GM19043 (cell line): ENCODE results near the gene PRSS23.

Experiments used
- ATAC-seq: cut with Tn5 transposase; IDR thresholded peaks from one replicate; pipeline ENCODE4 v1.9.1; 2021; ENCODE audit warnings: low read depth; ENCODE audit not compliant: unreplicated experiment

Gene PRSS23

DNA sequence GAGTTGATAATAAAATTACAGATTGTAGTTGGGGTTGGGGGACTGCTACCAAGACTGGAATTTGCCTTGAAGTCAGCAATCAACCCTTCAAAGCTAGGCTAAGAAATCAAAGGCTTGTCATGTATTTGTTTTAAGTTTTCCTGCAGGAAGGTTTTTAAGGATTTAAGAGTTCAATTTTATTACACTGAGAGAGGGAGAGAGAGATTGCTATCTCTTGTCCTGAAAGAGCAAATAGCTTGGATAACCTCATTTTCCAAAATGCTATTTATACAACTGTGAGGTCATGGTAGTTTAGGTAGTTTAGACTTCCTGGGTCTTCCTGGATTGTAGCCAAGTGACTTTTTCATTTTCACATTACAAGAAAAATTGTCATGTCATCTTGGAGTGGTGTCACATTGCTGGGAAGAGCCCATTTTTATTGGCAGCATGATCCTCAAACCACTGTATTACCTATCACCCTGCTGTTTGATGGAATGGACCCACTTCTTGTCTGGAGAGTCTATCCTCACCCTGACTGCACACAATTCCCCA is 10.1 kb upstream of the PRSS23 start:
- ATAC-seq: no peak

DNA sequence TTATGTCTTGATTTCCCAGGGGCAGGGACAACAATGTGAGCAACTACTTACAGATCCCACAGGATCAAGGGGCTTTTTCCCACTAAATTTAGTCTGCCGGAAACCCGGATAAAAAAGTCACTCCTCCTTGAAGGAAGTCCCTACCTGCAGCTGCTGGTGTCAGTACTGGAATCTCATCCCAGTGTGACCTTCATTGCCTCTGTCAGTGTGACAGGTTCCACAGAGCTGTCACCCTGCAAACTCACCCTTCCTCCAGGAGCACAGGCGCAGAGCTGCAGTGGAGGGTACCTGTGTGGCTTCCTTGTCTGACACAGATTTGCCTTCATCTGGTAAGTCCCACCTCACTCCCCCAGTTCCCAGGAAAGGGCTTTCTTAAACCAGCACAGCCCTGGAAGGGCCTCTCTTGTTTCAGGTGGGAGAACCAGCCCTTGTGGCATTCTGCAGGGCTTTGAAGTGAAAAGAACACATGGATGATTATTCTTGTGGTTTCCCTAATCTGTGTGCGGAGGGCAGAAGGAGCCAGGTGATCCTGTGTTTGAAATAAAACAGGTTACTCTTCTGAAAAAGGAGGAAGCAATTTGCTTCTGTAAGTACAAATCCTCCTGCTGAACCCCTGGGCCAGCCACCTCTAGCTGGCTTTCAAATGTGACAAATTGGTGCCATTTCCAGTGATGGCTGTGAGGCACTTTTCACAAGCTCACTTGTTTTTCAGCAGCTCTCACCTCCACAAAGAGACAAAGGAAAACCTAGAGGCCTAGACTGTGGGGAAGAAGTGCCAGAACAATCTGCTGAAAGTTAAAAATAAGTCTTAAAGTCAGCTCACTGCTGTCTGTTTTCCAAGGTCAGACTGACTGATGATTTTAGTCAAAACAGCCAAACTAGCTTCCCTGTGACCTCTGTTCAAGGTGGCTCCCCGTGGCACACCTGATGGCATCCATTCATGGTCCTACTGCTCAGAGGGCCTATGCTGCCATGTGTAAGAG is 9.2 kb upstream of the PRSS23 start:
- no peak for ATAC-seq

DNA sequence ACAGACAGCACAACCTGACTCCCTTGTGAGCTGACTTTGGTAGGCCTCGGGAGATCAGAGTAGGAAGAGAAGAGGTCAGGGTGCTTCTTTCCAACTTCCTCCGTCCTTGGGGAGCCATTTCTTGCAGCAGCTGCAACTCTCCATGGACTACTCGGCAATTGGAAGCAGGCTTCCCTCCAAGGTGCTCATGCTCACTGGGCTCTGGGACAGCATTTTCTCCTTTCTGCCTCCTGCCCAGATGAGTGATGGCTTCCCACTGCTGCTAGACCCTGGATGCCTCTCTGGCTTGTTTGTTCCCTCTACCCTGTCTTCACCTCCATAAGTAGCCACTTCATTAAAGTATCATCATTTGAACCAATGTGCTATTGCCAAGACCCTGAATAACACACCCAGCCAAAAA is 8.2 kb upstream of the PRSS23 start:
- ATAC-seq: no peak

DNA sequence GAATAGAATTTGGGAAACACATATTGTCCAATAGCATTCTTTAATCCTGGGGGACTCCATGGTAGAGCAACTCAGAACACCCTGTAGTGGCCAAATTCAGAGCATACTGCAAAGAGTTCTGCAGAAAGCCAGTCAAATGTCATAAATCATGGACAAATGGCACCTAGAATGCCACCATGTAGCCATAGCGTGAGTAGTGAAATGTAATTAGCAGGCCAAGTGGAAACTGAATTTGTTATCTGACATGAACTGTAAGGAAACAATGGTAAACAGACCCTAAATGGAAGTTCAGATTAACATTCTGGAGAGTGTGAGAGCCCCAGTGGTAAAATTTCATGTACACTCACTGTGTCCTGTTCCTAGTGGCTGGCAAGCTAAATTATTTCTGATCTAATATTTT is 7.0 kb upstream of the PRSS23 start:
- no peak for ATAC-seq

DNA sequence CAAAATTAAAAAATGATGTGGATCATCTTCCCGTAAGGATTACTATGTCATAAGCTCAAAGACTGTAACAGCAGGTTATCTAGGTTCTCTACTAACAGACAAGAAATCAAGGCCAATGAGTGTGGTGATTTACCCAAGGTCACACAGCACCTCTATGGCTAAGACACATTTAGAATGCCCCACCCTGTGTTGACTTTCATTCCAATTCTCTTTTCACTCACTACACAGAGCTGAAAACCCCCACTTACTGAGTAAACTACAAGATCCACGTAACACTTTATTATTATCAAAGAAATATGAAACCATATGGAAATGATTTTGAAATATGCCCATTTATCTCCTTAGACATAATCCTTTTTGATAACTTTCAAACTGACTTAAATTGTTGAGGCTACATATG is 4.8 kb upstream of the PRSS23 start:
- ATAC-seq: no peak

DNA sequence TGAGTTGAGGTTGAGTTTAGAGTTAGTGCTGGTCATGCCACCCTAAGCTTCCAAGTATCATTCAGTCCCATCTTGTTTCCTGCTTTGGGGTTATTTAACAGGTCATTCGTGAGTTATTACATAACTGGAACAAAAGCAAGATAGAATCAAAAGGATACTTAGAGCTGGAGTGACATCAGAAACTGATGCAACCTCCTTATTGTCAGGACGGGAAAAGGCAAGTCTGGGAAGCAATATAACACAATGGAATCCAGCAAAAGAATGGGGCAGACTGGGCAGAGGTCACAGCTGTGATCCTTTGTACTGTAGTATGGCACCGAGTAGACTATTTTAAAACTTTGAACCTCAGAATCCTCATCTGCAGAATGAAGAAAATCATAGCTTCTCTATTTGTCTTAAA is 4.4 kb upstream of the PRSS23 start:
- ATAC-seq: no peak

DNA sequence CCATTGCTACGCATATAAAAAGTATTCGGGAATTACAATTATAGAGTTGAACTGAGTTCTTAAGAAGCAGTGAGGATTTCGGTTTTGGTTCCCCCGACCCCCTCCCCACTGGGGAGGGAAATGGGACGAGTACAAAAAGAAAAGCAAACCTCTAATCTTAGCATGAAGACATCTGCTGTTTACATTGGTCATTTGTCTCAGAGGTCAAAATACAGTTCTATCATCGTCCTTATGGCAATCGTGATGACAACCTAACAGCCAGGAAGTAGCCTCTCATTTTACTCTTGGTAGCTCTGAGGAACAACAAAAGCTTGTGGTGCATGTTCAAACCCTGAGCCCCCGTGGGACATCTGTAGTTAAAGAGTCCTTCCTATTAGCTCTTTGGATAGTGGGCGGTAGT is 3.2 kb upstream of the PRSS23 start:
- ATAC-seq: no peak

DNA sequence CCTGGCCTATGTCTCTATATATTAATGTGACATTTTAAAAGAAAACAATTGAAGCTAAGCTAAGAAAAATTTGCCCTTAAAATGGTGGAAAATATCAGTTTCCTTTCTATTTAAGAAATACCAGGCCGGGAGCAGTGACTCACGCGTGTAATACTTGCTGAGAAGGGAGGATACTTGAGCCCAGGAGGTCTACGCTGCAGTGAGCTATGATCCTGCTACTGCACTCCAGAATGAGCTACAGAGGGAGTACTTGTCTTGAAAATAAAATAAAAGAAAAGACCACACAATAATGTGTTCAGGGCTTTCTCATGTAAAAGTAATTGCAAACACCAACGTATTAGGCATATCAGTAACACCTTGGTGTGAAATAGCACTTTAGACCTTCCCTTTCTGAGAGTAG is 1.4 kb upstream of the PRSS23 start:
- ATAC-seq: no peak

DNA sequence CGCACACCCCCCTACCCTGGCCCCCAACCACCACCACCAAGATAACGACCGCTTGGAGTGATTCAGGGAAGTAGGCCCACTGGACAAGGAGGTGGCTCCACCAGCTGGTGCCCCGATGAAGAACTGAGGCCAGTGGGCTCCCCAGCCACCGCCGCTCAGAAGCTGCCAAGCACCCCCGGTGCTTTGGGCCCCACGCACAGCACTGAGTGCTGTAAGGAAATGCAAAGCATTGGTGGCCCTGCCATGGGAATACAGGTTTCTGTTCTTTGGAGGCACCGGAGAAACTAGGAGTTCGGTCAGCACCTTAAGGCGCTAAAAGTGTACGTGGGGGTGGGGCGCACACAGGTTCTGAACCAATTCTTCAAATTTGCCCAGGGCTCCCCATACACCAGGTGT is 664 bp upstream of the PRSS23 start:
- no peak for ATAC-seq

DNA sequence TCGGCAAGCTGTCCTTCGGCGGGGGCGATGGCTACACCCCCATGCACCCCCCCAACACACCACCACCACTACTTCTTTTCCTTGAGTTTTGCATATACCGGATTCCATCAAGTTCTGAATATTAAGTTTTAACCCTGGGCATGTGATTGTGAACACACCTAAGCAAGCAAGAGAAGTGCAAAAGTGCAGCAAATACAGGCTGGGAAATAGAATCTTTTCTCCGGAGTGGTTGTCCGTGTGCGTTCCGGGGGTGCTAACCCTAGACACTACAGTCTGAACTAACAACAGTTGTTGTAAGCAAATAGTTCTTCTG is 574 bp downstream of the PRSS23 start:
- no peak for ATAC-seq

DNA sequence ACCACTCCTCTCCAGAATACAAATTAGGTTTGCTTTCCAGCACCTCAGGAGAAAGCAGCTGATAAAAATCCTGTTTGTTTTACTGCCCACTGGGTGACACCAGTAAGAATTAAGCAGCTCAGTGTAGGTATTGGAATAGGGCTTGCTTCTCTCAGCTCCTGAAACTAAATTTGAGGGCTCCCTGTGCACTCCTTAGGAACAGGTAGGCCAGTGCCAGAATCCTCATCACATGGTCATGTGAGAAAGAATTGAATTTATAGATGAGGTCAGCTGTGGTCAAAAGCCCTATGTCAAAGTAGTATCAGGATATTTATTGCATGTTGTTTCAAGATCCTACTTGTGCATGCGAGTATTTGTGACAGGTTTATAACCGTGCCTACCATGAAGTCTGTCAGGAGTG is 1.0 kb downstream of the PRSS23 start:
- no peak for ATAC-seq

DNA sequence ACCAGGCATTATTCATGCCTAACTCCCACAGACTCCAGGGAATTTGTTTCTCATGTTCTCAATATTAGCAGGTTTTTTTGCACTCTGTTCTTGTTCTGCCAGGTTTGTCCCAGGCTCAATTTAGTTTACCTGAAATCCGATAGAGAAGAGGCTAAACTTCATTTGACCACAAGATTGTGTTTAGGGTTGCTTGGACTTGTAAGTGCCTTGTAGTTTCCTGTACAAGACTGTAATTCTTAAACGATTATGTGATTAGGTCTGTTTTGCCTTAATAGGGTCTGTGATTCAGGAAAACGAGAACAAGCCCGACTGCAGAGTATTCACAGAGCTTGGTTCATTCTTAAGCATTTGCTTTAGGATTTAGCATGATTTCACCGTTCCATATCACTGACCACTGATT is 1.8 kb downstream of the PRSS23 start:
- ATAC-seq: no peak

DNA sequence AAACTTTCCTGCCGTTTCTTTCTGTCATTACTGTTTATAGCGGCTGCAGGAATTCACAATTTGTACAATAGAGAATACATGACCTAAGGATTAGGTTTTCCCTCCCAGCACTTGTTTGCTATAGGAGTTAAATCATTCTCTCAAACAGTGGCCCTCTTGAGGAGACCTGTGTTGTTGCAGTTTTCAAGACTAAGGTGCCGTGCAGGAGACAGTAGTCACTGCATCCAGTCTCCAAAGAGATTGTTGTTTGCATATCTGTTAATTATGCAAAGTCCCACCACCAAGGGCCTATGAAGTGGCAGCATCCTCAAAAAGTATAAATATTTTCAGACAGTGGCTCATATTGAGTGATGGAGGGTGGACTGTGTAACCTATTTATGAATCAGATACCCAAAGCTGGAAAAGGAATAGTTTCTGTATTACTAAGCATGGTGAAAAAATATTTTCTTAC is 2.3 kb downstream of the PRSS23 start:
- ATAC-seq: no peak

DNA sequence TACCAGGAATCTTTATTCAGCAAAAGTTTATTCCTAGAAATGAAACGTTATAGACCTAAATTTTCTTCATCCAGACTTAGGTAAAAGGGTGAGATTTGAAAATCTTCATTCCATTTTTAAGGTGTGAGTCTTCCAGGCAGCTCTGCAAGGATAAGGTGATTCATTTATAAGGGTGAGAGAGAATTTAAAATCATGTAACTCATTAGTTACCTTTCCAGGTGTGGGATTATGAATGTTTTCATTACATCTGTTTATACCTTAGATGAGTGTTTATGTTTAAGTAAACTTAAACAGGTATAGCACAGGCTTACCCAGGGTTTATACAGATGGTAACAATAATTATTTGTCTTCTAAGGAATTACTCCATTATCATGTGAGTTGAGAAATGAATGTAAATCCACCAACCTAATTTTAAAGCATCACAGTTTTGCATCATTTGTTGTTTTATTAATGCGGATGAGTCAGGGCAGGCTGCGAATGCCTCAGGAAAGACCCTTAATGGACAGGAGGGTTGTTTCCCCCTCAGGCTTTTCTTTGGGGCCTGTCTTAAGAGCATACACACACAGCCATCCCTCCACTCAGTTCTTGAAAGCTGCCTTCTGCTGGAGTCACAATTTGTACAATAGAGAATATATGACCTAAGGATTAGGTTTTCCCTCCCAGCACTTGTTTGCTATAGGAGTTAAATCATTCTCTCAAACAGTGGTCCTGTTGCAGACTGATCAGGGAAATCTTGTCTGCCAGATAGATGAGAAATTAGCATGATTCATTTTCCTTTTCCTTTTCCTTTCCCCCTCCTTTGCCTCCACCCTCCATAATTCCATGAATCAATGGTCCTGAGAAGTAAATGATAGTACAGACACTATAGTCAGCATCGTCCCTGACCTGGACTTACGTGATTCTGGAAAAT is 3.0 kb downstream of the PRSS23 start:
- ATAC-seq: no peak

DNA sequence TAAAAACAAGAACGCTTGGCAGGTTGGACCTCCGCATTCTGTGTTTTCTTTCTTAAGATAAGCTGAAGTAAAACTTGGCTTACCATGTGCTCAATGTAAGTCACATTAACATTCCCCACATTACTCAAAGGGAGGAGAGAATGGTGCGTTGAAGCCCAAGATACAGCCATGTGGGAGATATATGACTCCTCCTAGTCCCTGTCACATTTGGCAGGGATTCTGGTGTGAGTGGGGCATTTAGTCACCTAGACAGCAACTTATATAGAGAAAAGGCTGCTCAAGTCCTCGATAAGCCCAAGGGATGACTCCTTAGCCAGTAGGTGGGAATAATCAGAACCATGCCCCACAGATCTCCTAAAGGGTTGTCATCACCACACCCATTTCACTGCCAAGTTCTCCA is 4.6 kb downstream of the PRSS23 start:
- no peak for ATAC-seq

DNA sequence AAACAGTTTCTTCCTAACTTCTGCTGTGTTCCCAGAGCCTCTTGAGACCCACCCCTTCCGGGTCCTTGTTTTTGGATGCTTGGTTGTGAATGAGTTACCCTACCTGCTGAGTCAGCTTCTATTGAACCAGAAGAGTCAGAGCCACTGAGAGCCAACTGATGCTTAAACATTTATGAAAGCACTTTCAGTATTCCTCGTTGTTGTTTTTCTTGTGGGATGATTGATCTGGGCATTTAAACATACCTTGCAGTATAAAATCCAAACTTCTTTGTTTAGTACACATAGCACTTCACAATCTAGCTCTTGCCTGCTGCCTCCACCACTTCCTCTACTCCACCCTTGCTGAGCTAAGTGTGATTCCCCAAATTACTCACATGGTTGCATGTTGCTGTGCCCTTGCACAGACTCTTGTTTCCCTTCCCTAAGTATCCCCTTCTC is 5.5 kb downstream of the PRSS23 start:
- no peak for ATAC-seq

DNA sequence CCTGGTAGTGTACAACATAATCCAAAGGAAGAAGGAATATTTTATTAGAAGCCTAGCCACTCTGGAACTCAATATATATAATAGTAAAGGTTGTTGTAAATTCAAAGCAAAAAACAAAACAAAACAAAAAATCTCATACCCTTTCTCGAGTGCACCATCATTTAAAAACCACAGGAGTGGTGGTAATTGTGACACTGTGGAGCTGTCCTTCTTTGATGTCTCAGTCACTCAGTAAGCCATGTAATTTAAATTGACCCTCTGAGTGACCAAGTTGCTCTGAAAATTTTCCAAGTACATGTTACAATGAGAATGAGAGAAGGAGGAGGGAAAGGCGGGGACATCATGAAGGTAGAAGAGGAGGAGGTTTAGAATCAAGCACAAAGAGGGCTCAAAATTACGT is 6.6 kb downstream of the PRSS23 start:
- ATAC-seq: no peak

DNA sequence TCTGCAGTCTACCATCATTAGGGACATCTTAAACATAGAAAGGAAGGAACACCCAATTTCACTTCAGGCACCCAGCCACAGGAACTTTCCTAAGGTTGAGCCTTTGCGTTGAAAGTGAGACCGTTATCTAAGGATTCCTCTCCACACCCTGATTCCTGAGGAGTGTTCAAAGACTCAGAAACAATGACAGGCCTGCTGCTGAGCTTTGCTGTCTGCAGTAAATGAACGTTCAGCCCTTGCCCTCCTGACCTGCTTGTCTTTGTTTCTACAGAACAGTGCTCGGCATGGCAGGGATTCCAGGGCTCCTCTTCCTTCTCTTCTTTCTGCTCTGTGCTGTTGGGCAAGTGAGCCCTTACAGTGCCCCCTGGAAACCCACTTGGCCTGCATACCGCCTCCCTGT is 7.0 kb downstream of the PRSS23 start:
- no peak for ATAC-seq

DNA sequence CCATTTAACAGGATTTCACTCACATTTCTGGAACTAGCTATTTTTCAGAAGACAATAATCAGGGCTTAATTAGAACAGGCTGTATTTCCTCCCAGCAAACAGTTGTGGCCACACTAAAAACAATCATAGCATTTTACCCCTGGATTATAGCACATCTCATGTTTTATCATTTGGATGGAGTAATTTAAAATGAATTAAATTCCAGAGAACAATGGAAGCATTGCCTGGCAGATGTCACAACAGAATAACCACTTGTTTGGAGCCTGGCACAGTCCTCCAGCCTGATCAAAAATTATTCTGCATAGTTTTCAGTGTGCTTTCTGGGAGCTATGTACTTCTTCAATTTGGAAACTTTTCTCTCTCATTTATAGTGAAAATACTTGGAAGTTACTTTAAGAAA is 9.2 kb downstream of the PRSS23 start:
- ATAC-seq: no peak

DNA sequence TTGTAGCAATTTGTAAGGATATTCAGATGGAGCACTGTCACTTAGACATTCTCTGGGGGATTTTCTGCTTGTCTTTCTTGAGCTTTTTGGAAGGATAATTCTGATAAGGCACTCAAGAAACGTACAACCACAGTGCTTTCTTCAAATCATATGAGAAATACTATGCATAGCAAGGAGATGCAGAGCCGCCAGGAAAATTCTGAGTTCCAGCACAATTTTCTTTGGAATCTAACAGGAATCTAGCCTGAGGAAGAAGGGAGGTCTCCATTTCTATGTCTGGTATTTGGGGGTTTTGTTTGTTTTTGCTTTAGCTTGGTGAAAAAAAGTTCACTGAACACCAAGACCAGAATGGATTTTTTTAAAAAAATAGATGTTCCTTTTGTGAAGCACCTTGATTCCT is 9.9 kb downstream of the PRSS23 start:
- ATAC-seq: no peak

DNA sequence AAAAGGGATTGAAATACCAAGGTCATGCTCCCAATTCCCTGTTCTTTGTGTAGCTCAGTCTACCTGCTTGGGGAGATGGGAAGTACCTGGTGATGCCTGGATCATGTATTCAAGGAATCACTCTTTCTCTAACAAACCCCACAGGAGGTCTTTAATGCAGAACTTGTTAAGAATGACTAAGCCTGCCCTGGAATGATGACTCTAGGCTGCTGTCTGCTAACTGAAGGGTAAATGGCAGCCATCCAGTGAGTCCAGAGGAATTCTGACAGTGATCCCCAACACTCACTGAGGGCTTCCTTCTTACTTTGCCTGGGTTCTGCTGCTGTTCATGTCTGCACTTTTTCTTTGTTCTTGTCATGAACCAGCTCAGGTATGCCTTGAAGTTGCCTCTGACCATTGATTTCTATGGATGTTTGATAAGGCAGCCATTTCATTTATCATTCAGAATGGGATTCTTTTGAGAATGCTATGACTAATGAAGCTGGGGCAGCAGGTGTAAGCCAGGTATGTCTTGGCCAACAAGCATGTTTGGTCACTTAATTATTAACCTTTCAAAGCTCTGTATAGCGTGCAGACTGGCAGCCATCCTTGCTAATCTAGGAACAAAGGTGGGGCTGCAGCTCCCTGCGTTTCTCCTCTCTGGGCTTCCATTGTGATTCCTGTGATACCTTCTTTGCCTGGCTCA is 11.4 kb downstream of the PRSS23 start:
- no peak for ATAC-seq
